Measurements from ENCODE around the gene TRIP13. TPM values are rescaled to one million over a fixed set of nuclear protein-coding genes. Genes with fewer than 3 reads are reported as not detected.

The TRIP13 gene, protein sequence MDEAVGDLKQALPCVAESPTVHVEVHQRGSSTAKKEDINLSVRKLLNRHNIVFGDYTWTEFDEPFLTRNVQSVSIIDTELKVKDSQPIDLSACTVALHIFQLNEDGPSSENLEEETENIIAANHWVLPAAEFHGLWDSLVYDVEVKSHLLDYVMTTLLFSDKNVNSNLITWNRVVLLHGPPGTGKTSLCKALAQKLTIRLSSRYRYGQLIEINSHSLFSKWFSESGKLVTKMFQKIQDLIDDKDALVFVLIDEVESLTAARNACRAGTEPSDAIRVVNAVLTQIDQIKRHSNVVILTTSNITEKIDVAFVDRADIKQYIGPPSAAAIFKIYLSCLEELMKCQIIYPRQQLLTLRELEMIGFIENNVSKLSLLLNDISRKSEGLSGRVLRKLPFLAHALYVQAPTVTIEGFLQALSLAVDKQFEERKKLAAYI
- total RNA-seq = 4.3 and 6.1 TPM in 2 replicates

DNA sequence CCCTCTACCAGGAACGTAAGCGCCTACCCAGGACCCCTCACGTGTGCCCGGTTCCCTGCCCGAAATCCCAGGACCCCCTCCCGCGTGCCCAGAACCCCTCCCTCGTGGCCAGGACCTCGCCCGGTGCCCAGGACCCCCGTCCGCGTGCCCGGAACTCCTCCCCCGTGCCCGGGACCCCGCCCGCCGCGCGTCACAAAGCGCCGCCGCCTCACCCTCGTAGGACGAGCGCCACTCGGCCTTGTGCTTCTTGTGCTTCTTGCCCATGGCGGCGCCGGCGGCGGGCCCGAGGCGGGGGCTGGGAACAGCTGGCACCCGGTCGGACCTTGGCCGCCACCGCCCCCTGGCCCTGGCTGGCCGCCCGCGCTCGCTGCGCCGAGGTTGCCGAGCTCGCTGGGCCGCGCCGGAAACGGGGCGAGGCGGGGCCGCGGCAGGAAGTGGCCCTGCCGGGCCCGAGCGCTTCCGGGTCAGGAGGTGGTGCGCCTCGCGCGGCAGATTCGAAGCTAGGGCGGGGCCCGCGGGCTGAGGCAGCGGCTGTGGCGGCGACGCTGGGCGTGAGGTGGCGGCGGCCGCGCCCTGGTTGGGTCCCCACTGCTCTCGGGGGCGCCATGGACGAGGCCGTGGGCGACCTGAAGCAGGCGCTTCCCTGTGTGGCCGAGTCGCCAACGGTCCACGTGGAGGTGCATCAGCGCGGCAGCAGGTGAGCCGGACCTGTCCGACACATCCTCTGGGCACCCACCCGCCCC, at the start of gene TRIP13, which contains the start of gene BRD9:
TRIP13 (plus strand) TSS at position 491 of the 743 bp plus-strand sequence; CDS start at position 606, 115 bp downstream.
BRD9 (minus strand) TSS at position 408 of the 743 bp plus-strand sequence; CDS start at position 264, 144 bp downstream.

DNA sequence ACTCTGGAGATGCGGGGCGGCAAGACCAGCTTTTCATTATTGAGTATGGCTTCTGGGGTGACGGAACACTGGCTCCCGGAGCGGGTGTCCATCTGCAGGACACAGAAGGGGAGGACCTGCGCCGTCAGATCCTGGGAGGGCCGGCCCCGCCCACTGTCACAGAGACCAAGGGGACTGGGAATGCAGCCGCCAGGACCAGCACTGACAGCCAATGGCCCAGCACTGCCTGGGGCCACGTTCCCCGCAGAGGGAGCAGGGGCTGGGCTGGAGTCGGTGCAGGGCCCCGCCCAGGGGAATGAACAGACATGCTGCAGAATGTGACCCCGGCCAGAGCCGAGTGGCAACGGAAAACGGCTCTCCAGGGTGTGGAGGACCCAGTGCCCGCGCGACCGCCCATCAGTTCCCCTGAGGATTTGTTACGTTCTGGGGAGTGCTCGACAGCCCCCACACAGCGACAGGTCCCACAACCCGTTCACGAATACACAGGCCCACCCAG, 42.1 kb upstream of the TRIP13 start, which contains the start of gene ZDHHC11:
ZDHHC11 (minus strand) TSS at position 476 of the 496 bp plus-strand sequence; CDS start at position 92, 384 bp downstream.

Other genes starting within 250 kb of the TRIP13 start
- 0.09 and 0.11 TPM in 2 replicates for gene TPPP, start 199.5 kb upstream of the TRIP13 start, total RNA-seq
- gene ZDHHC11B, start 108.2 kb upstream of the TRIP13 start, total RNA-seq = under 0.01 TPM in 1 of 2 replicates, not detected in the other
- gene ZDHHC11, start 41.9 kb upstream of the TRIP13 start, total RNA-seq = 0.11 and 0.26 TPM in 2 replicates
- gene BRD9, start 83 bp upstream of the TRIP13 start, total RNA-seq = 32.5 and 32.7 TPM in 2 replicates
- gene NKD2, start 115.9 kb downstream of the TRIP13 start, total RNA-seq = under 0.01 and 0.11 TPM in 2 replicates
- 18.4 and 19.1 TPM in 2 replicates for gene SLC12A7, start 219.2 kb downstream of the TRIP13 start, total RNA-seq